OCI-LY1 (cell line): ENCODE measurements around the gene PAM.

Source experiments
- CTCF ChIP-seq: fragments of 200-600 bp; sonication (generic), shearing (Covaris generic); IDR thresholded peaks from 2 replicates; pipeline ENCODE4 v1.5.1; 2017; ENCODE audit warnings: mild to moderate bottlenecking, antibody characterized with exemption, low read length, moderate library complexity, mixed read lengths
- EZH2 ChIP-seq: fragments of 200-600 bp; sonication (generic), shearing (Covaris generic); IDR thresholded peaks from 2 replicates; pipeline ENCODE4 v1.8.0; 2017; ENCODE audit warnings: borderline replicate concordance, mixed run types, mild to moderate bottlenecking, antibody characterized with exemption, low read length, moderate library complexity, mixed read lengths

- TF ChIP-seq CTCF, result no peak
- TF ChIP-seq EZH2, result no peak
Observed at GRCh38 chr5:102930244-102930643, 175.1 kb downstream of the PAM start.
